GM13976 (cell line): ENCODE data around the gene ARAP2.

Experiments used
- DNase-seq: peaks from one replicate; pipeline ENCODE4 v3.0.0; 2012; ENCODE audit warnings: low spot score
- CTCF ChIP-seq: IDR thresholded peaks from 2 replicates; pipeline ENCODE4 v1.5.1; 2012; ENCODE audit warnings: borderline replicate concordance, mild to moderate bottlenecking; ENCODE audit not compliant: insufficient read depth; ENCODE audit errors: extremely low read depth, missing control alignments, control extremely low read depth
- in situ Hi-C: fragments of 300-500 bp; cut with MboI; formaldehyde crosslinking; loops from one replicate; pipeline ENCODE4 v1.12.0; 2022; ENCODE audit warnings: low sequenced_read_pairs, mixed read lengths, inconsistent platforms; ENCODE audit not compliant: unreplicated experiment

ARAP2 gene

GRCh38 chr4:36128689-36129088, 115.6 kb downstream of the ARAP2 start:
- no peak for TF ChIP-seq CTCF
- in situ Hi-C loops, result no loop called here
- DNase-seq, result no peak

- no peak for DNase-seq
- in situ Hi-C loops, result no loop called here
- TF ChIP-seq CTCF, result no peak
Measured at GRCh38 chr4:36123906-36124305, 120.4 kb downstream of the ARAP2 start.

DNA sequence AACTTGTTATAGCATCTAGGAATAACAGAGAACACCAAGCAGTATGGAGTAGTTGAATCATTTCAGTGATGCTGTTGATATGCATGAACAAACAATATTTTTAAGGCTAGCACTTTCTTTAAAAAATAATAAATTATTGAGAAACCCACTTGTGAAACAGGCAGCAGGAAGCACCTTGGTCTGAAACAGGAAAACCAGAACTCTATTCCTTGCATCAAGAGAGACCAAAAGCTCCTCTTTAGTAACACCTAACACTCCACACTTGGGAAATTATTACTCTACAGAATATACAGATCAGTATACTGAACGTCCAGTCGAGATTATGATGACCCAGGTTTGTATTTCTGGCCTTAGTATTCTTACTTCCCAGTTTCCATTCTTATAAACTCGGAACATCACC, 129.0 kb downstream of the ARAP2 start:
- DNase-seq, result no peak
- no peak for TF ChIP-seq CTCF
- in situ Hi-C loops, result no loop called here

- in situ Hi-C loops, result no loop called here
- TF ChIP-seq CTCF, result no peak
- no peak for DNase-seq
Measured at GRCh38 chr4:36111172-36111571, 133.1 kb downstream of the ARAP2 start.

DNA sequence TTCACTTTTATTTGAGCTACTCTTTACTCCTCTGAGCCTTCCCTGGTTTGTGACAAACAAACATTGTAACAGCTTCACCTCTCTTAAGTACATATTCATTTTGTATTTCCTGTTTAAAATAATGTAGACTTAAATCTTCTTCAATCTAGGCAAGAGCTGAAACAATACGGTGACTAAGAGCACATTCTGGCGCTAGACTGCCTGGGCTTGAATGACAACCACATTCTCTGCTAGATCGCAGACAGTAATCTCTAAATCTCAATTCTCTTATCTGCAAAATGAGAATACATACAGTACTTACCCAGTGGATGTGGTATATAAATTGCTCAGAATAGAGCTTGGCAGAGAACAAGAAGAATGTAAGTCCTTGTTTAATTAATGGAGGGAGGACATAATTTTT, 144.8 kb downstream of the ARAP2 start:
- TF ChIP-seq CTCF, result no peak
- no peak for DNase-seq
- in situ Hi-C loops, result no loop called here

DNA sequence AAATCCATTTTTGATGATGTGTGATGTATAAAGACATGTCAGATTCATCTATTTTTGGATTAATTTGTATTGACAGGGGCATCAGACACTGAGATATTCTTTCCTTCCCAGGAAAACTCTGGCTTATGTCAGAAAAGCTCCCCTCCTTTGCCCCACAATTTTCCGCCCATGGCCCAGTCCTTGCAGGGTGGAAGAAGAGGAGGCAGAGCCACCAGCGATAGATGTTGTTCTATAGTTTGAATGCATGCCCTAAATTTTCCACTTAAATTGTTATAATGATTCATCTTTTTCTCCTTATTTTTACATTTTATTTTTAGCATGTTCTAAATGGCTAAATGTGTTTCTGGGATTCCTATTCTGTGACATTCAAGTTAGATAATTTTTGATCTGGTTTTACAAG, 149.3 kb downstream of the ARAP2 start:
- in situ Hi-C loops, result no loop called here
- no peak for DNase-seq
- no peak for TF ChIP-seq CTCF

DNA sequence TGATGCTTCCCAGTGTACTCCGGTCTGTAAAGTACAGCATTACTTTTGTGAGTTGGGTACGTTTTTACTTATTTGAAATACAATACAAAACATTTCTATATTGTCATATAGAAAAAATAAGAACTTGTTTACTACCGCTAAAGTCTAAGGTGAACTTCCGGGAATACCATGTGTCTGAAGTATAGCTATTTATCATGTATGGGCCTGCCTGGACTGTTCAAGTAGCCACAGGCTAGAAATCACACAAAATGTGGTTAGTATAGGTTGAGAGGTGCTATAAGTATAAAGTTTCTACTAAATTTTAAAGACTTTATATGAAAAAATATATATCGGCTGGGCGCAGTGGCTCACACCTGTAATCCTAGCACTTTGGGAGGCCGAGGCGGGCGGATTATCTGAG, 152.3 kb downstream of the ARAP2 start:
- no peak for TF ChIP-seq CTCF
- in situ Hi-C loops, result no loop called here
- no peak for DNase-seq
